ENCODE data around the gene NOX4.

NOX4 gene

GRCh38 chr11:89484896-89485295 is 6.3 kb downstream of the NOX4 start:
- H3K9me3 ChIP-seq (ENCODE audit: control insufficient read depth in 5 of 5, low read length in 5 of 5): no peaks in the 10 kb centered on the region
- peaks cover 0 to 9% (median 0%) of the 10 kb centered on the region in 5 donors for H3K36me3 ChIP-seq (ENCODE audit: control insufficient read depth in 5 of 5, insufficient read depth in 5 of 5, low read length in 5 of 5)
- H3K4me1 ChIP-seq (ENCODE audit: control insufficient read depth in 5 of 5, insufficient read depth in 5 of 5, low read length in 5 of 5): peaks cover 0 to under 1% (median 0%) of the 10 kb centered on the region in 5 donors
- no peak overlapping the region for H3K4me3 ChIP-seq (ENCODE audit: low read depth in 1 of 5, low read length in 5 of 5)
- H3K27ac ChIP-seq (ENCODE audit: low read depth, low read length): no peak overlapping the region
- H3K27me3 ChIP-seq (ENCODE audit: control insufficient read depth in 5 of 5, insufficient read depth in 4 of 5, low read length in 5 of 5): no peaks in the 10 kb centered on the region
- H3K9ac ChIP-seq (ENCODE audit: low read length in 5 of 5): no peak overlapping the region

- Histone ChIP-seq H3K36me3 (ENCODE audit: control insufficient read depth in 5 of 5, insufficient read depth in 5 of 5, low read length in 5 of 5) (peaks cover 0 to 11% (median 0%) of the 10 kb centered on the region in 5 donors), H3K4me1 (ENCODE audit: control insufficient read depth in 5 of 5, insufficient read depth in 5 of 5, low read length in 5 of 5) (no peaks in the 10 kb centered on the region), H3K27ac (ENCODE audit: low read depth, low read length) (no peak overlapping the region), H3K9ac (ENCODE audit: low read length in 5 of 5) (no peak overlapping the region), H3K4me3 (ENCODE audit: low read depth in 1 of 5, low read length in 5 of 5) (no peak overlapping the region), H3K27me3 (ENCODE audit: control insufficient read depth in 5 of 5, insufficient read depth in 4 of 5, low read length in 5 of 5) (no peaks in the 10 kb centered on the region), H3K9me3 (ENCODE audit: control insufficient read depth in 5 of 5, low read length in 5 of 5) (no peaks in the 10 kb centered on the region)
These were observed 14.0 kb downstream of the NOX4 start for GRCh38 chr11:89477175-89477574.

GRCh38 chr11:89463266-89463780 is 27.9 kb downstream of the NOX4 start:
- H3K27ac ChIP-seq (ENCODE audit: low read depth, low read length): no peak overlapping the region
- H3K9ac ChIP-seq (ENCODE audit: low read length in 5 of 5): no peak overlapping the region
- no peaks in the 10 kb centered on the region for H3K36me3 ChIP-seq (ENCODE audit: control insufficient read depth in 5 of 5, insufficient read depth in 5 of 5, low read length in 5 of 5)
- no peak overlapping the region for H3K4me3 ChIP-seq (ENCODE audit: low read depth in 1 of 5, low read length in 5 of 5)
- H3K9me3 ChIP-seq (ENCODE audit: control insufficient read depth in 5 of 5, low read length in 5 of 5): peaks cover 0 to 3% (median 0%) of the 10 kb centered on the region in 5 donors
- H3K27me3 ChIP-seq (ENCODE audit: control insufficient read depth in 5 of 5, insufficient read depth in 4 of 5, low read length in 5 of 5): no peaks in the 10 kb centered on the region
- peaks cover 0 to 4% (median 0%) of the 10 kb centered on the region in 5 donors for H3K4me1 ChIP-seq (ENCODE audit: control insufficient read depth in 5 of 5, insufficient read depth in 5 of 5, low read length in 5 of 5)

- no peaks in the 10 kb centered on the region for H3K36me3 ChIP-seq (ENCODE audit: control insufficient read depth in 5 of 5, insufficient read depth in 5 of 5, low read length in 5 of 5)
- peaks cover 0 to 4% (median 0%) of the 10 kb centered on the region in 5 donors for H3K4me1 ChIP-seq (ENCODE audit: control insufficient read depth in 5 of 5, insufficient read depth in 5 of 5, low read length in 5 of 5)
- H3K4me3 ChIP-seq (ENCODE audit: low read depth in 1 of 5, low read length in 5 of 5): no peak overlapping the region
- H3K27ac ChIP-seq (ENCODE audit: low read depth, low read length): no peak overlapping the region
- no peaks in the 10 kb centered on the region for H3K27me3 ChIP-seq (ENCODE audit: control insufficient read depth in 5 of 5, insufficient read depth in 4 of 5, low read length in 5 of 5)
- no peak overlapping the region for H3K9ac ChIP-seq (ENCODE audit: low read length in 5 of 5)
- peaks cover 0 to 3% (median 0%) of the 10 kb centered on the region in 5 donors for H3K9me3 ChIP-seq (ENCODE audit: control insufficient read depth in 5 of 5, low read length in 5 of 5)
These were observed 32.5 kb downstream of the NOX4 start for GRCh38 chr11:89458716-89459115.

- Histone ChIP-seq H3K9ac (ENCODE audit: low read length in 5 of 5) (no peak overlapping the region), H3K4me3 (ENCODE audit: low read depth in 1 of 5, low read length in 5 of 5) (no peak overlapping the region), H3K27ac (ENCODE audit: low read depth, low read length) (no peak overlapping the region), H3K36me3 (ENCODE audit: control insufficient read depth in 5 of 5, insufficient read depth in 5 of 5, low read length in 5 of 5) (no peaks in the 10 kb centered on the region), H3K9me3 (ENCODE audit: control insufficient read depth in 5 of 5, low read length in 5 of 5) (peaks cover 0 to 3% (median 0%) of the 10 kb centered on the region in 5 donors), H3K27me3 (ENCODE audit: control insufficient read depth in 5 of 5, insufficient read depth in 4 of 5, low read length in 5 of 5) (no peaks in the 10 kb centered on the region), H3K4me1 (ENCODE audit: control insufficient read depth in 5 of 5, insufficient read depth in 5 of 5, low read length in 5 of 5) (peaks cover 0 to 4% (median 0%) of the 10 kb centered on the region in 5 donors)
These were observed 34.0 kb downstream of the NOX4 start for GRCh38 chr11:89457190-89457589.

GRCh38 chr11:89456681-89457080 is 34.5 kb downstream of the NOX4 start:
- no peak overlapping the region for H3K4me3 ChIP-seq (ENCODE audit: low read depth in 1 of 5, low read length in 5 of 5)
- H3K9ac ChIP-seq (ENCODE audit: low read length in 5 of 5): no peak overlapping the region

GRCh38 chr11:89452780-89453179 is 38.4 kb downstream of the NOX4 start:
- Histone ChIP-seq H3K4me1 (ENCODE audit: control insufficient read depth in 5 of 5, insufficient read depth in 5 of 5, low read length in 5 of 5) (peaks cover 0 to 4% (median 0%) of the 10 kb centered on the region in 5 donors), H3K36me3 (ENCODE audit: control insufficient read depth in 5 of 5, insufficient read depth in 5 of 5, low read length in 5 of 5) (peaks cover 0 to 4% (median 0%) of the 10 kb centered on the region in 5 donors), H3K9me3 (ENCODE audit: control insufficient read depth in 5 of 5, low read length in 5 of 5) (peaks cover 0 to 3% (median 0%) of the 10 kb centered on the region in 5 donors), H3K27me3 (ENCODE audit: control insufficient read depth in 5 of 5, insufficient read depth in 4 of 5, low read length in 5 of 5) (no peaks in the 10 kb centered on the region), H3K27ac (ENCODE audit: low read depth, low read length) (no peak overlapping the region), H3K4me3 (ENCODE audit: low read depth in 1 of 5, low read length in 5 of 5) (no peak overlapping the region), H3K9ac (ENCODE audit: low read length in 5 of 5) (no peak overlapping the region)

More at GRCh38 chr11:89456681-89457080, 34.5 kb downstream of the NOX4 start:
- Histone ChIP-seq H3K27me3 (ENCODE audit: control insufficient read depth in 5 of 5, insufficient read depth in 4 of 5, low read length in 5 of 5) (no peaks in the 10 kb centered on the region), H3K27ac (ENCODE audit: low read depth, low read length) (no peak overlapping the region), H3K36me3 (ENCODE audit: control insufficient read depth in 5 of 5, insufficient read depth in 5 of 5, low read length in 5 of 5) (no peaks in the 10 kb centered on the region), H3K9me3 (ENCODE audit: control insufficient read depth in 5 of 5, low read length in 5 of 5) (peaks cover 0 to 3% (median 0%) of the 10 kb centered on the region in 5 donors), H3K4me1 (ENCODE audit: control insufficient read depth in 5 of 5, insufficient read depth in 5 of 5, low read length in 5 of 5) (peaks cover 0 to 4% (median 0%) of the 10 kb centered on the region in 5 donors)

- H3K4me1 ChIP-seq (ENCODE audit: control insufficient read depth in 5 of 5, insufficient read depth in 5 of 5, low read length in 5 of 5): peaks cover 0 to 2% (median 0%) of the 10 kb centered on the region in 5 donors
- H3K9ac ChIP-seq (ENCODE audit: low read length in 5 of 5): no peak overlapping the region
- H3K27ac ChIP-seq (ENCODE audit: low read depth, low read length): no peak overlapping the region
- H3K4me3 ChIP-seq (ENCODE audit: low read depth in 1 of 5, low read length in 5 of 5): no peak overlapping the region
- peaks cover 0 to 7% (median 0%) of the 10 kb centered on the region in 5 donors for H3K36me3 ChIP-seq (ENCODE audit: control insufficient read depth in 5 of 5, insufficient read depth in 5 of 5, low read length in 5 of 5)
- H3K9me3 ChIP-seq (ENCODE audit: control insufficient read depth in 5 of 5, low read length in 5 of 5): peaks cover 0 to 9% (median 0%) of the 10 kb centered on the region in 5 donors
- H3K27me3 ChIP-seq (ENCODE audit: control insufficient read depth in 5 of 5, insufficient read depth in 4 of 5, low read length in 5 of 5): no peaks in the 10 kb centered on the region
These were observed 43.3 kb downstream of the NOX4 start for GRCh38 chr11:89447845-89448244.

GRCh38 chr11:89443361-89444322 is 47.5 kb downstream of the NOX4 start:
- Histone ChIP-seq H3K4me1 (ENCODE audit: control insufficient read depth in 5 of 5, insufficient read depth in 5 of 5, low read length in 5 of 5) (no peaks in the 10 kb centered on the region), H3K9ac (ENCODE audit: low read length in 5 of 5) (no peak overlapping the region), H3K4me3 (ENCODE audit: low read depth in 1 of 5, low read length in 5 of 5) (no peak overlapping the region), H3K27me3 (ENCODE audit: control insufficient read depth in 5 of 5, insufficient read depth in 4 of 5, low read length in 5 of 5) (no peaks in the 10 kb centered on the region), H3K36me3 (ENCODE audit: control insufficient read depth in 5 of 5, insufficient read depth in 5 of 5, low read length in 5 of 5) (peaks cover 0 to 3% (median 0%) of the 10 kb centered on the region in 5 donors), H3K27ac (ENCODE audit: low read depth, low read length) (no peak overlapping the region), H3K9me3 (ENCODE audit: control insufficient read depth in 5 of 5, low read length in 5 of 5) (peaks cover 0 to 9% (median 0%) of the 10 kb centered on the region in 5 donors)

- H3K4me3 ChIP-seq (ENCODE audit: low read depth in 1 of 5, low read length in 5 of 5): no peak overlapping the region
- H3K27me3 ChIP-seq (ENCODE audit: control insufficient read depth in 5 of 5, insufficient read depth in 4 of 5, low read length in 5 of 5): no peaks in the 10 kb centered on the region
- no peak overlapping the region for H3K9ac ChIP-seq (ENCODE audit: low read length in 5 of 5)
- H3K9me3 ChIP-seq (ENCODE audit: control insufficient read depth in 5 of 5, low read length in 5 of 5): peaks cover 0 to 9% (median 0%) of the 10 kb centered on the region in 5 donors
- H3K36me3 ChIP-seq (ENCODE audit: control insufficient read depth in 5 of 5, insufficient read depth in 5 of 5, low read length in 5 of 5): peaks cover 0 to 3% (median 0%) of the 10 kb centered on the region in 5 donors
- H3K4me1 ChIP-seq (ENCODE audit: control insufficient read depth in 5 of 5, insufficient read depth in 5 of 5, low read length in 5 of 5): no peaks in the 10 kb centered on the region
- H3K27ac ChIP-seq (ENCODE audit: low read depth, low read length): no peak overlapping the region
These were observed 48.4 kb downstream of the NOX4 start for GRCh38 chr11:89442801-89443200.

All from subcutaneous abdominal adipose tissue (tissue), 5 donors.